Measurements from ENCODE around the gene PSMB3.

- TF ChIP-seq CTCF (IDR thresholded peaks at IDR 0.05) (peak; percentile 44), TEAD4 (CRISPR knock-in tag; IDR thresholded peaks at IDR 0.05) (no peak)
Observed at GRCh38 chr17:38761612-38762011, 9.1 kb downstream of the PSMB3 start.

All from WTC11 (cell line).